ENCODE measurements around the gene EEF1E1. TPM values are rescaled to one million over a fixed set of nuclear protein-coding genes. Genes with fewer than 3 reads are reported as not detected.

Gene EEF1E1
- total RNA-seq, 4 donors from 2014 or later = 14.3 to 32.9 (median 23.0) TPM

- TF ChIP-seq CTCF (IDR thresholded peaks at IDR 0.05) = no peak
- no peak for ATAC-seq (ENCODE audit: low FRiP score)
- DNase-seq (ENCODE audit: low spot score) = no peak
Observed at GRCh38 chr6:8088886-8089285, 13.5 kb downstream of the EEF1E1 start.

GRCh38 chr6:8087870-8088754 lies 14.2 kb downstream of the EEF1E1 start:
- no peak for ATAC-seq (ENCODE audit: low FRiP score)
- no peak for TF ChIP-seq CTCF (IDR thresholded peaks at IDR 0.05)
- DNase-seq (ENCODE audit: low spot score) = no peak

GRCh38 chr6:8086755-8087306 lies 15.5 kb downstream of the EEF1E1 start:
- TF ChIP-seq CTCF (IDR thresholded peaks at IDR 0.05) = no peak
- no peak for ATAC-seq (ENCODE audit: low FRiP score)
- DNase-seq (ENCODE audit: low spot score) = no peak

- ATAC-seq (ENCODE audit: low FRiP score) (peak; percentile 87), DNase-seq (ENCODE audit: low spot score) (no peak)
- no peak for TF ChIP-seq CTCF (IDR thresholded peaks at IDR 0.05)
Observed at GRCh38 chr6:8085053-8085511, 17.3 kb downstream of the EEF1E1 start.

- no peak for TF ChIP-seq CTCF (IDR thresholded peaks at IDR 0.05)
- DNase-seq (ENCODE audit: low spot score) (no peak), ATAC-seq (ENCODE audit: low FRiP score) (no peak)
Observed at GRCh38 chr6:8084586-8084985, 17.8 kb downstream of the EEF1E1 start.

- TF ChIP-seq CTCF (IDR thresholded peaks at IDR 0.05) = no peak
- ATAC-seq (ENCODE audit: low FRiP score) (peak; percentile 47), DNase-seq (ENCODE audit: low spot score) (no peak)
Observed at GRCh38 chr6:8082954-8083858, 19.1 kb downstream of the EEF1E1 start.
